ENCODE results near the gene UQCRHL. TPM values are rescaled to one million over a fixed set of nuclear protein-coding genes. Genes with fewer than 3 reads are reported as not detected.
"Not testable (repeated sequence)": the region's sequence is repeated elsewhere in the genome, so short reads cannot be mapped to it uniquely, and the experiment has no call there.

UQCRHL gene
- total and polyA plus RNA-seq, 10 donors = 0.67 to 2.6 (median 1.7) TPM

DNA sequence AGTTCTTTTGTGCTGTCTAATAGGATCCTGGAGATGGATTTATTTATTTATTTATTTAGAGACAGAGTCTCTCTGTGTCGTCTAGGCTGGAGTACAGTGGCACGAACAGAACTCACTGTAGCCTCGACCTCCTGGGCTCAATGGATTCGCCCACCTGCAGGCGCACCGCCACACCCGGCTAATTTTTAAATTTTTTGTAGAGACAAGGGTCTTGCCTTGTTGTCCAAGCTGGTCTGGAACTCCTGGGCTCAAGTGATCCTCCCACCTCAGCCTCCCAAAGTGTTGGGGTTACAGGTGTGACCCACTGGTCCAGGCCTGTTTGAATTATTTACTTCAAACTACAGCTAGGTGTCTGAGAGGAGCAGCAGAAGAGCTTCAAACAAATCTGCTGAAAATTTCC, 30.5 kb upstream of the UQCRHL start:
- Histone ChIP-seq H3K27me3 (replicated peaks in 1 of 7) (no peaks in the 10 kb centered on the region), H3K9me3 (no peaks in the 10 kb centered on the region), H3K4me1 (peaks cover 2 to 37% (median 28%) of the 10 kb centered on the region in 6 donors), H3K36me3 (no peaks in the 10 kb centered on the region), H3K4me3 (peak overlapping the region in 1 of 8 donors; percentile 94), H3K27ac (peak overlapping the region in 7 of 8 donors; percentile 99 to 100 (median 100))
- DNase-seq = peak; percentile 67
- intact Hi-C loops (cut with DNase I; ENCODE audit: low total_unique reads) = no loop called here
- TF ChIP-seq POLR2A (IDR thresholded peaks at IDR 0.05) (no peak), POLR2AphosphoS5 (IDR thresholded peaks at IDR 0.05) (no peak)
- TF ChIP-seq, protein P1, sequence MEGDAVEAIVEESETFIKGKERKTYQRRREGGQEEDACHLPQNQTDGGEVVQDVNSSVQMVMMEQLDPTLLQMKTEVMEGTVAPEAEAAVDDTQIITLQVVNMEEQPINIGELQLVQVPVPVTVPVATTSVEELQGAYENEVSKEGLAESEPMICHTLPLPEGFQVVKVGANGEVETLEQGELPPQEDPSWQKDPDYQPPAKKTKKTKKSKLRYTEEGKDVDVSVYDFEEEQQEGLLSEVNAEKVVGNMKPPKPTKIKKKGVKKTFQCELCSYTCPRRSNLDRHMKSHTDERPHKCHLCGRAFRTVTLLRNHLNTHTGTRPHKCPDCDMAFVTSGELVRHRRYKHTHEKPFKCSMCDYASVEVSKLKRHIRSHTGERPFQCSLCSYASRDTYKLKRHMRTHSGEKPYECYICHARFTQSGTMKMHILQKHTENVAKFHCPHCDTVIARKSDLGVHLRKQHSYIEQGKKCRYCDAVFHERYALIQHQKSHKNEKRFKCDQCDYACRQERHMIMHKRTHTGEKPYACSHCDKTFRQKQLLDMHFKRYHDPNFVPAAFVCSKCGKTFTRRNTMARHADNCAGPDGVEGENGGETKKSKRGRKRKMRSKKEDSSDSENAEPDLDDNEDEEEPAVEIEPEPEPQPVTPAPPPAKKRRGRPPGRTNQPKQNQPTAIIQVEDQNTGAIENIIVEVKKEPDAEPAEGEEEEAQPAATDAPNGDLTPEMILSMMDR (IDR thresholded peaks at IDR 0.05 in 8 of 11, conservative IDR thresholded peaks at IDR 0.05 in 3 of 11) = no peak
- 85 to 95% (median 87%) methylated on average over 7 of the region's 7 CpGs for WGBS, 5 donors

DNA sequence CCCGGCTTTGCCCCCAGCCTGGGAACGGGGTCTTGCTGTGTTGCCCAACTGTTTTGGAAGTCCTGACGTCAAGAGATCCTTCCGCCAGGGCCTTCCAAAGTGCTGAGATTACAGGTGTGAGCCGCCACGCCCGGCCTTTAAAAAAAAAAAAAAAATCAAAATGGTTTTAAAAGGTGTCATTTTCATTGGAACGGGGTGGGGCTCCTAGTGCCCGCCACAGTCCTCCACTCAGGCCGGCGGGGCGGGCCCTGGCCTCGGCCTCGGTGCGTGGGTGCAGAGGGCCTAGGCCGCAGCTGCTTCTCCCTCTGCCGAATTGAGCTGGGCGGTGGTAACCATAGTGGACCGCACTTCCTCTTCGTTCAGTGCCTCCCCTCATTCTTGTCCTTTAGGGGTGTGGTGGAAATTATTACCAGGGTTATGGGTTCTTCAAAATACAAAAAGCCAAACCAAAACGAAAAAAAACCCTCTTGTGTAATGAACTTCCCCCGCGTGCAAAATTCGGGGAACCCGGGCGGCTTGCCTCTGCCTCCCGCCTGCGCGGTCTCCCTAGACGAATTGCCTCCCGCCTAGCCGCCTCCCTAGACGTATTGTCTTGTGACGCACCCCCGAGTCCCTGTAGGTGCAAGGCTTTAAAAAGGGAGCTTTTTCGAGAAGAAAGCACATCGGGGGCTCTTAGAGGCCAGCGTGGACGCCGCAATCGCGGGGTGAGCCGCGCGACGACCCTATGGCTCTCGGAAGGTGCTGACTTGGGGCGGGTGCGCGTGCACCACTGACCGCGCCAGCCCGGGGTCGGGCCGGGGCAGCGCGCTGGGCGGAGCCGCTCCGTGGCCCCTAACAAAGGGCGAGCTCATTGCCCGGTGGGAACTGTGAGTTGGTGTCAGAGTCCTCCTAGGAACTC, 29.6 kb upstream of the UQCRHL start:
- 20 to 52% (median 30%) methylated on average over 62 of the region's 62 CpGs for WGBS, 5 donors
- Histone ChIP-seq H3K36me3 (no peaks in the 10 kb centered on the region), H3K9me3 (no peaks in the 10 kb centered on the region), H3K4me3 (peak overlapping the region; percentile 4 to 94 (median 74)), H3K27me3 (replicated peaks in 1 of 7) (no peaks in the 10 kb centered on the region), H3K27ac (peak overlapping the region; percentile 99 to 100 (median 100)), H3K4me1 (peaks cover 5 to 42% (median 37%) of the 10 kb centered on the region in 6 donors)
- intact Hi-C loops (cut with DNase I; ENCODE audit: low total_unique reads) = no loop called here
- TF ChIP-seq POLR2A (IDR thresholded peaks at IDR 0.05) = no peak
- TF ChIP-seq POLR2AphosphoS5 (IDR thresholded peaks at IDR 0.05) = peak; percentile 69 to 74 (median 71)
- DNase-seq = peak; percentile 91

DNA sequence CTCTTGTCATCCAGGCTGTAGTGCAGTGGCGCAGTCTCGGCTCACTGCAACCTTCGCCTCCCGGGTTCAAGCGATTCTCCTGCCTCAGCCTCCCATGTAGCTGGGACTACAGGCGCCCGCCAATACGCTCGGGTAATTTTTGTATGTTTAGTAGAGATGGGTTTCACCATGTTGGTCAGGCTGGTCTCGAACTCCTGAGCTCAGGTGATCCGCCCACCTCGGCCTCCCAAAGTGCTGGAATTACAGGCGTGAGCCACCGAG, 29.0 kb upstream of the UQCRHL start:
- H3K27me3 ChIP-seq (replicated peaks in 1 of 7); DNase-seq; H3K36me3 ChIP-seq; intact Hi-C loops (cut with DNase I; ENCODE audit: low total_unique reads); H3K9me3 ChIP-seq: not testable (repeated sequence)
- peak overlapping the region; percentile 99 to 100 (median 100) for H3K27ac ChIP-seq
- 76 to 83% (median 78%) methylated on average over 12 to 14 of the region's 14 CpGs for WGBS, 5 donors
- peak overlapping the region in 7 of 8 donors; percentile 66 to 94 (median 75) for H3K4me3 ChIP-seq
- H3K4me1 ChIP-seq = peaks cover 5 to 48% (median 42%) of the 10 kb centered on the region in 6 donors

GRCh38 chr1:15835741-15836510, 28.5 kb upstream of the UQCRHL start:
- Histone ChIP-seq H3K36me3 (no peaks in the 10 kb centered on the region), H3K9me3 (no peaks in the 10 kb centered on the region), H3K4me1 (peaks cover 5 to 53% (median 47%) of the 10 kb centered on the region in 6 donors), H3K27ac (peak overlapping the region; percentile 99 to 100 (median 100)), H3K4me3 (peak overlapping the region; percentile 66 to 94 (median 76)), H3K27me3 (replicated peaks in 1 of 7) (no peaks in the 10 kb centered on the region)
- intact Hi-C loops (cut with DNase I; ENCODE audit: low total_unique reads) = loop anchor here (2.0 kb wide), 1 partner anchor 13 kb away; no protein-coding TSS in a partner anchor
- WGBS, 5 donors = 3 to 5% (median 3%) methylated on average over 44 to 66 of the region's 66 CpGs
- TF ChIP-seq POLR2A (IDR thresholded peaks at IDR 0.05) (peak in 2 of 3 donors; percentile 55 to 84), POLR2AphosphoS5 (IDR thresholded peaks at IDR 0.05) (peak; percentile 97 to 99 (median 99))
- TF ChIP-seq, protein P1 (IDR thresholded peaks at IDR 0.05 in 8 of 11, conservative IDR thresholded peaks at IDR 0.05 in 3 of 11) = peak in 3 of 11 experiments; percentile 18 to 28 (median 25)
- DNase-seq = peak; percentile 99

All from spleen (tissue), 11 donors.